Left ventricle myocardium inferior (tissue), 1 donor: ENCODE data around the gene GRIP2. TPM values are rescaled to one million over a fixed set of nuclear protein-coding genes. Genes with fewer than 3 reads are reported as not detected.
A peak's percentile ranks its signal among the peaks of the same experiment; 100 is the strongest.

Experiments
- DNase-seq: peaks from one replicate; pipeline ENCODE4 v3.0.0-alpha.2; 2020
- H3K27ac ChIP-seq: fragments of 200-600 bp; replicated peaks from 2 replicates; pipeline ENCODE4 v1.8.0; 2021
- H3K27me3 ChIP-seq: fragments of 200-600 bp; 2 replicates; pipeline ENCODE4 v1.8.0; 2021; ENCODE audit warnings: low read depth
- H3K36me3 ChIP-seq: fragments of 200-600 bp; 2 replicates; pipeline ENCODE4 v1.8.0; 2021
- H3K4me1 ChIP-seq: fragments of 200-600 bp; 2 replicates; pipeline ENCODE4 v1.8.0; 2021
- H3K4me3 ChIP-seq: fragments of 200-600 bp; 2 replicates; pipeline ENCODE4 v1.8.0; 2021; ENCODE audit warnings: mild to moderate bottlenecking, moderate library complexity
- H3K9me3 ChIP-seq: fragments of 200-600 bp; replicated peaks from 2 replicates; pipeline ENCODE4 v1.8.0; 2021
- CTCF ChIP-seq: fragments of 200-600 bp; IDR thresholded peaks from 2 replicates; pipeline ENCODE4 v1.8.0; 2021; ENCODE audit warnings: antibody characterized with exemption, mild to moderate bottlenecking, borderline replicate concordance
- intact Hi-C: fragments of 100-400 bp; cut with micrococcal nuclease; formaldehyde crosslinking; loops from one replicate; pipeline ENCODE4 v1.11.0; 2022
- total RNA-seq: library from RNA; stranded (reverse); fragmentation: NEBNext Ultra II Directional; extraction: Animal tissue kit (Norgen Biotek cat#: 25700); gene quantifications from one replicate; pipeline ENCODE4 v1.2.1, GENCODE V29; 2021
- donor health status: DM: no; HTN: yes; CAD: no; lungs with severe emphysema.

Gene GRIP2
- total RNA-seq, 1 donor from 2014 or later: 59.1 TPM

GRCh38 chr3:14446988-14447570 lies 93.1 kb downstream of the GRIP2 start:
- peaks cover 53% of the 10 kb centered on the region for H3K27me3 ChIP-seq

GRCh38 chr3:14445773-14446172 lies 94.4 kb downstream of the GRIP2 start:
- H3K4me3 ChIP-seq: no peak overlapping the region
- no peak overlapping the region for H3K27ac ChIP-seq
- H3K27me3 ChIP-seq: peaks cover 59% of the 10 kb centered on the region
- peaks cover 41% of the 10 kb centered on the region for H3K4me1 ChIP-seq
- no peak for DNase-seq
- peaks cover 49% of the 10 kb centered on the region for H3K36me3 ChIP-seq
- H3K9me3 ChIP-seq: no peaks in the 10 kb centered on the region
- intact Hi-C loops: no loop called here
- no peak for TF ChIP-seq CTCF

More at GRCh38 chr3:14446988-14447570, 93.1 kb downstream of the GRIP2 start:
- Histone ChIP-seq H3K27ac (no peak overlapping the region), H3K9me3 (no peaks in the 10 kb centered on the region), H3K4me1 (peaks cover 41% of the 10 kb centered on the region), H3K4me3 (no peak overlapping the region), H3K36me3 (peaks cover 49% of the 10 kb centered on the region)
- no peak for TF ChIP-seq CTCF
- DNase-seq: no peak
- intact Hi-C loops: no loop called here

GRCh38 chr3:14444380-14444779 lies 95.8 kb downstream of the GRIP2 start:
- peaks cover 46% of the 10 kb centered on the region for H3K36me3 ChIP-seq
- no peak overlapping the region for H3K27ac ChIP-seq
- intact Hi-C loops: no loop called here
- H3K4me1 ChIP-seq: peaks cover 46% of the 10 kb centered on the region
- DNase-seq: no peak
- no peak overlapping the region for H3K4me3 ChIP-seq
- H3K27me3 ChIP-seq: peaks cover 61% of the 10 kb centered on the region
- H3K9me3 ChIP-seq: no peaks in the 10 kb centered on the region
- TF ChIP-seq CTCF: no peak

- H3K4me1 ChIP-seq: peaks cover 58% of the 10 kb centered on the region
- no peak overlapping the region for H3K4me3 ChIP-seq
- no peaks in the 10 kb centered on the region for H3K9me3 ChIP-seq
- peaks cover 55% of the 10 kb centered on the region for H3K27me3 ChIP-seq
- no peak for TF ChIP-seq CTCF
- DNase-seq: no peak
- H3K36me3 ChIP-seq: peaks cover 24% of the 10 kb centered on the region
- intact Hi-C loops: no loop called here
- H3K27ac ChIP-seq: peak overlapping the region; percentile 73
Observed at GRCh38 chr3:14441920-14442300, 98.2 kb downstream of the GRIP2 start.

GRCh38 chr3:14441240-14441919 lies 98.8 kb downstream of the GRIP2 start:
- H3K27ac ChIP-seq: peak overlapping the region; percentile 73
- peaks cover 54% of the 10 kb centered on the region for H3K27me3 ChIP-seq
- H3K4me3 ChIP-seq: no peak overlapping the region
- TF ChIP-seq CTCF: no peak
- no peaks in the 10 kb centered on the region for H3K9me3 ChIP-seq
- peaks cover 64% of the 10 kb centered on the region for H3K4me1 ChIP-seq
- DNase-seq: peak; percentile 56
- H3K36me3 ChIP-seq: peaks cover 19% of the 10 kb centered on the region
- intact Hi-C loops: no loop called here
